IMR-90 (cell line): ENCODE results near the gene VMO1. TPM values are rescaled to one million over a fixed set of nuclear protein-coding genes. Genes with fewer than 3 reads are reported as not detected.

Source experiments
- ATAC-seq: fragments of 200-7000 bp; cut with Tn5 transposase; 2 replicates; pipeline ENCODE4 v1.9.1; 2020; ENCODE audit warnings: low read depth, mild to moderate bottlenecking, moderate library complexity
- BruUV-seq: library from RNA; stranded (reverse); fragments of 400-500 nt; replicated peaks from 2 replicates; lab custom pipeline; 2021; lab: Mats Ljungman, UMichigan
- CTCF ChIA-PET: fragments of 300-600 bp; formaldehyde crosslinking; extraction: SDS; loops from one replicate; lab custom pipeline; 2021; ENCODE audit warnings: antibody characterized with exemption; lab: Yijun Ruan, JAX
- POLR2A ChIA-PET: fragments of 300-600 bp; sonication (Branson Sonifier 250); formaldehyde crosslinking; loops from one replicate; lab custom pipeline; 2022; ENCODE audit warnings: antibody characterized with exemption; ENCODE audit not compliant: unreplicated experiment; lab: Charles Lee
- DNase-seq: peaks from one replicate; pipeline ENCODE4 v3.0.0; 2013
- H2AFZ ChIP-seq: replicated peaks from 2 replicates; pipeline ENCODE3; 2013; ENCODE audit warnings: low read length, mild to moderate bottlenecking; ENCODE audit not compliant: poor library complexity
- H2AK5ac ChIP-seq: 2 replicates; pipeline ENCODE4 v1.6.1; 2013; ENCODE audit warnings: low read depth, low read length, inconsistent platforms
- H2AK9ac ChIP-seq: replicated peaks from 2 replicates; pipeline ENCODE3; 2013; ENCODE audit warnings: mild to moderate bottlenecking, low read depth, low read length, moderate library complexity; ENCODE audit not compliant: poor library complexity
- H2BK120ac ChIP-seq: 2 replicates; pipeline ENCODE4 v1.6.1; 2013; ENCODE audit warnings: low read depth, low read length, inconsistent platforms
- H2BK15ac ChIP-seq: 3 replicates; pipeline ENCODE4 v1.6.1; 2013; ENCODE audit warnings: low read depth, low read length, inconsistent platforms
- H2BK20ac ChIP-seq: 2 replicates; pipeline ENCODE4 v1.6.1; 2013; ENCODE audit warnings: low read depth, mild to moderate bottlenecking, inconsistent platforms, low read length, moderate library complexity
- H2BK5ac ChIP-seq: 2 replicates; pipeline ENCODE4 v1.6.1; 2013; ENCODE audit warnings: mild to moderate bottlenecking, low read depth, low read length, inconsistent platforms; ENCODE audit not compliant: poor library complexity, severe bottlenecking
- H3K14ac ChIP-seq: replicated peaks from 2 replicates; pipeline ENCODE4 v1.6.1; 2013; ENCODE audit warnings: low read depth, low read length, inconsistent platforms
- H3K18ac ChIP-seq: 2 replicates; pipeline ENCODE4 v1.6.1; 2013; ENCODE audit warnings: low read depth, low read length, control low read depth
- H3K23ac ChIP-seq: 2 replicates; pipeline ENCODE4 v1.6.1; 2013; ENCODE audit warnings: low read depth, low read length, inconsistent platforms
- H3K27ac ChIP-seq: 2 replicates; pipeline ENCODE4 v1.5.1; 2013; ENCODE audit warnings: mild to moderate bottlenecking, control low read depth, low read length; ENCODE audit not compliant: insufficient read depth
- H3K27me3 ChIP-seq: 2 replicates; pipeline ENCODE4 v1.6.1; 2013; ENCODE audit warnings: low read length; ENCODE audit not compliant: control insufficient read depth, insufficient read depth
- H3K36me3 ChIP-seq: 2 replicates; pipeline ENCODE4 v1.6.1; 2013; ENCODE audit warnings: low read length, mixed read lengths; ENCODE audit not compliant: control insufficient read depth, insufficient read depth
- H3K4ac ChIP-seq: 2 replicates; pipeline ENCODE4 v1.6.1; 2013; ENCODE audit warnings: low read depth, low read length, inconsistent platforms
- H3K4me1 ChIP-seq: 2 replicates; pipeline ENCODE4 v1.6.1; 2013; ENCODE audit warnings: low read length, mixed read lengths; ENCODE audit not compliant: control insufficient read depth, insufficient read depth
- H3K4me2 ChIP-seq: 2 replicates; pipeline ENCODE4 v1.6.1; 2013; ENCODE audit warnings: low read depth, mild to moderate bottlenecking, control low read depth, low read length, moderate library complexity
- H3K4me3 ChIP-seq: 2 replicates; pipeline ENCODE4 v1.5.1; 2013; ENCODE audit warnings: low read depth, mild to moderate bottlenecking, control low read depth, low read length, moderate library complexity; ENCODE audit not compliant: insufficient read depth
- H3K56ac ChIP-seq: 2 replicates; pipeline ENCODE4 v1.6.1; 2013; ENCODE audit warnings: low read length, inconsistent platforms; ENCODE audit not compliant: insufficient read depth; ENCODE audit errors: extremely low read depth
- H3K79me1 ChIP-seq, 2 experiments: 2 replicates each; pipeline ENCODE4 v1.6.1; 2013; ENCODE audit warnings: low read length in 2 of 2, inconsistent platforms in 1 of 2, low read depth in 1 of 2
- H3K9ac ChIP-seq: 2 replicates; pipeline ENCODE4 v1.6.1; 2013; ENCODE audit warnings: low read depth, low read length, control low read depth
- H3K9me1 ChIP-seq: 2 replicates; pipeline ENCODE4 v1.6.1; 2013; ENCODE audit warnings: low read length, inconsistent platforms; ENCODE audit not compliant: insufficient read depth
- H3K9me3 ChIP-seq: 2 replicates; pipeline ENCODE4 v1.6.1; 2013; ENCODE audit warnings: low read length; ENCODE audit not compliant: control insufficient read depth, insufficient read depth
- H4K20me1 ChIP-seq: 2 replicates; pipeline ENCODE4 v1.6.1; 2013; ENCODE audit warnings: low read length, inconsistent platforms; ENCODE audit not compliant: insufficient read depth
- H4K5ac ChIP-seq: 2 replicates; pipeline ENCODE4 v1.6.1; 2013; ENCODE audit warnings: mild to moderate bottlenecking, low read depth, low read length, control low read depth
- H4K8ac ChIP-seq, 2 experiments: 2 replicates each; pipeline ENCODE4 v1.6.1; 2013; ENCODE audit warnings: low read depth in 2 of 2, low read length in 2 of 2, control low read depth in 1 of 2, inconsistent platforms in 1 of 2
- H4K91ac ChIP-seq: 2 replicates; pipeline ENCODE4 v1.6.1; 2013; ENCODE audit warnings: low read depth, low read length, inconsistent platforms; ENCODE audit not compliant: insufficient read depth
- BHLHE40 ChIP-seq: fragments of 150-350 bp; IDR thresholded peaks from 2 replicates; pipeline ENCODE4 v1.6.1; 2016; ENCODE audit warnings: mild to moderate bottlenecking, low read depth, low read length
- CEBPB ChIP-seq: IDR thresholded peaks from 2 replicates; pipeline ENCODE4 v1.6.1; 2012; ENCODE audit warnings: low read depth, low read length, improper control_type of control experiment
- CHD1 ChIP-seq: IDR thresholded peaks from 2 replicates; pipeline ENCODE4 v1.6.1; 2012; ENCODE audit warnings: low read depth, low read length, improper control_type of control experiment
- CTCF ChIP-seq: conservative IDR thresholded peaks from 2 replicates; pipeline ENCODE4 v1.5.1; 2012; ENCODE audit warnings: mild to moderate bottlenecking, low read depth, low read length, improper control_type of control experiment
- ELK1 ChIP-seq: fragments of 150-350 bp; IDR thresholded peaks from 2 replicates; pipeline ENCODE4 v1.6.1; 2016; ENCODE audit warnings: low read depth, mild to moderate bottlenecking, low read length, moderate library complexity, borderline replicate concordance
- FOS ChIP-seq: fragments of 150-350 bp; IDR thresholded peaks from 2 replicates; pipeline ENCODE4 v1.6.1; 2016; ENCODE audit warnings: low read depth, low read length
- MAFK ChIP-seq: IDR thresholded peaks from 2 replicates; pipeline ENCODE4 v1.6.1; 2012; ENCODE audit warnings: low read depth, low read length, improper control_type of control experiment
- MAZ ChIP-seq: IDR thresholded peaks from 2 replicates; pipeline ENCODE4 v1.6.1; 2012; ENCODE audit warnings: low read depth, mild to moderate bottlenecking, low read length, improper control_type of control experiment, moderate library complexity, borderline replicate concordance
- MXI1 ChIP-seq: IDR thresholded peaks from 2 replicates; pipeline ENCODE4 v1.6.1; 2012; ENCODE audit warnings: low read depth, mild to moderate bottlenecking, low read length, moderate library complexity, borderline replicate concordance
- NFE2L2 ChIP-seq: fragments of 150-350 bp; IDR thresholded peaks from 2 replicates; pipeline ENCODE4 v1.6.1; 2016; ENCODE audit warnings: low read depth, mild to moderate bottlenecking, low read length
- POLR2A ChIP-seq: IDR thresholded peaks from 2 replicates; pipeline ENCODE4 v1.6.1; 2012; ENCODE audit warnings: mild to moderate bottlenecking, low read depth, low read length
- RAD21 ChIP-seq: IDR thresholded peaks from 2 replicates; pipeline ENCODE4 v1.6.1; 2012; ENCODE audit warnings: low read length, improper control_type of control experiment
- RCOR1 ChIP-seq: IDR thresholded peaks from 2 replicates; pipeline ENCODE4 v1.6.1; 2012; ENCODE audit warnings: mild to moderate bottlenecking, low read length, improper control_type of control experiment; ENCODE audit not compliant: insufficient replicate concordance
- RFX5 ChIP-seq: IDR thresholded peaks from 2 replicates; pipeline ENCODE4 v1.8.0; 2012; ENCODE audit warnings: low read depth, mild to moderate bottlenecking, low read length, moderate library complexity
- SMC3 ChIP-seq: fragments of 150-350 bp; IDR thresholded peaks from 2 replicates; pipeline ENCODE4 v1.6.1; 2016; ENCODE audit warnings: low read depth, mild to moderate bottlenecking, antibody characterized with exemption, low read length, moderate library complexity
- USF2 ChIP-seq: fragments of 150-350 bp; IDR thresholded peaks from 2 replicates; pipeline ENCODE4 v1.6.1; 2017; ENCODE audit warnings: mild to moderate bottlenecking, antibody characterized with exemption, low read length, low read depth
- WGBS, 2 experiments: methylation state at CpG; one replicate each; pipeline versions ENCODE4 v1.1.5 to v1.1.7; 2013; ENCODE audit warnings: missing lambda C conversion rate in 2 of 2; ENCODE audit not compliant: insufficient read length in 1 of 2; ENCODE audit errors: extremely low coverage in 2 of 2; 5-methylcytosine and 5-hydroxymethylcytosine counted together
- dilution Hi-C: fragments of 300-500 bp; cut with HindIII; formaldehyde crosslinking; loops from one replicate; pipeline ENCODE4 v1.14.3; 2018; ENCODE audit warnings: low sequenced_read_pairs; ENCODE audit not compliant: unreplicated experiment
- in situ Hi-C: fragments of 300-500 bp; cut with MboI; formaldehyde crosslinking; loops from 3 replicates; pipeline ENCODE4 v1.14.3; 2019; ENCODE audit warnings: low sequenced_read_pairs, inconsistent platforms, mixed read lengths
- intact Hi-C: fragments of 100-400 bp; cut with micrococcal nuclease; formaldehyde crosslinking; loops from 2 replicates; pipeline ENCODE4 v1.10.0; 2022
- polyA plus RNA-seq, 3 experiments: library from polyadenylated mRNA; depleted of rRNA; stranded (reverse); fragments of >200 nt; gene quantifications; 2 replicates each; pipeline ENCODE4 v1.2.3, GENCODE V29; 2012; ENCODE audit warnings: low replicate concordance in 1 of 3
- total RNA-seq: library from RNA; depleted of rRNA; stranded (reverse); fragments of >200 nt; gene quantifications from 2 replicates; pipeline ENCODE4 v1.2.3, GENCODE V29; 2012

Gene VMO1
- total and polyA plus RNA-seq, 2 of the 4 experiments (the other 2 are of a cell fraction) = 0.14 TPM; not detected in 1

GRCh38 chr17:4822835-4823234 lies 36.7 kb upstream of the VMO1 start:
- no peak for TF ChIP-seq CTCF
- no peak for TF ChIP-seq FOS
- no peak for TF ChIP-seq SMC3
- TF ChIP-seq USF2 = no peak
- no peak for TF ChIP-seq MAZ
- TF ChIP-seq RCOR1 = no peak
- no peak for TF ChIP-seq RFX5
- no peak for TF ChIP-seq RAD21
- no peak for TF ChIP-seq BHLHE40
- no peak for TF ChIP-seq CHD1
- TF ChIP-seq MAFK = no peak
- TF ChIP-seq MXI1 = no peak
- no peak for TF ChIP-seq NFE2L2
- no peak for TF ChIP-seq CEBPB
- no peak for TF ChIP-seq ELK1
- no peak for TF ChIP-seq POLR2A
- H3K18ac ChIP-seq = no peak overlapping the region
- no peaks in the 10 kb centered on the region for H3K9me1 ChIP-seq
- no peak overlapping the region for H3K4me2 ChIP-seq
- no peak overlapping the region for H3K9ac ChIP-seq
- no peak overlapping the region for H3K23ac ChIP-seq
- ATAC-seq (no peak), DNase-seq (no peak)
- no peak overlapping the region for H2AK9ac ChIP-seq
- no peak overlapping the region for H2AK5ac ChIP-seq
- H3K79me1 ChIP-seq = no peaks in the 10 kb centered on the region
- no TSS peak for BruUV-seq
- H4K5ac ChIP-seq = no peak overlapping the region
- intact Hi-C loops = no loop called here
- H3K14ac ChIP-seq = no peak overlapping the region
- peaks cover 31% of the 10 kb centered on the region for H3K36me3 ChIP-seq
- no peak overlapping the region for H3K56ac ChIP-seq
- H3K4me3 ChIP-seq = no peak overlapping the region
- H3K4ac ChIP-seq = no peak overlapping the region
- H2BK15ac ChIP-seq = no peak overlapping the region
- ChIA-PET POLR2A (interaction anchor here (0.6 kb wide), 1 partner anchor 14 kb away, joined by 3 read pairs; no protein-coding TSS in a partner anchor), CTCF (no interaction called here)
- WGBS, 2 experiments = no CpG with 5 or more reads among the region's 3 CpGs
- H3K27ac ChIP-seq = no peak overlapping the region
- H3K4me1 ChIP-seq = no peaks in the 10 kb centered on the region
- dilution Hi-C loops = no loop called here
- H2BK120ac ChIP-seq = no peak overlapping the region
- in situ Hi-C loops = no loop called here
- no peak overlapping the region for H2BK5ac ChIP-seq
- H4K20me1 ChIP-seq = no peaks in the 10 kb centered on the region
- no peak overlapping the region for H2AFZ ChIP-seq
- H4K8ac ChIP-seq = no peak overlapping the region
- no peak overlapping the region for H2BK20ac ChIP-seq
- no peaks in the 10 kb centered on the region for H3K9me3 ChIP-seq
- no peak overlapping the region for H4K91ac ChIP-seq
- no peaks in the 10 kb centered on the region for H3K27me3 ChIP-seq
